Right lobe of liver (tissue), 6 donors: ENCODE results near the gene ST6GALNAC4. TPM values are rescaled to one million over a fixed set of nuclear protein-coding genes. Genes with fewer than 3 reads are reported as not detected.
"Not testable (repeated sequence)": the region's sequence is repeated elsewhere in the genome, so short reads cannot be mapped to it uniquely, and the experiment has no call there.

ENCODE experiments used
- ATAC-seq, 4 donors: fragments of 200-7000 bp; cut with Tn5 transposase; one replicate each; pipeline ENCODE4 v1.9.1; 2020; ENCODE audit warnings: mild to moderate bottlenecking in 4 of 4, moderate library complexity in 4 of 4
- DNase-seq, 3 donors: peaks; one replicate each; pipeline ENCODE4 v3.0.0-alpha.2; 2020
- H3K27ac ChIP-seq, 3 donors: fragments of 200-600 bp; one replicate each; pipeline ENCODE4 v1.8.0; 2022
- H3K27me3 ChIP-seq, 2 donors: fragments of 200-600 bp; one replicate each; pipeline ENCODE4 v1.8.0; 2022
- H3K36me3 ChIP-seq, 4 donors: fragments of 200-600 bp; sonication (generic) in 1 of 4; one replicate each; pipeline versions ENCODE4 v1.5.1 to v1.8.0; 2017 to 2022; ENCODE audit warnings: control low read depth in 1 of 4
- H3K4me1 ChIP-seq, 4 donors: fragments of 200-600 bp; sonication (generic) in 1 of 4; one replicate each; pipeline versions ENCODE4 v1.5.1 to v1.8.0; 2017 to 2022; ENCODE audit warnings: control low read depth in 1 of 4
- H3K4me3 ChIP-seq, 3 donors: fragments of 200-600 bp; one replicate each; pipeline ENCODE4 v1.8.0; 2022
- H3K9me3 ChIP-seq, 4 donors: fragments of 200-600 bp; sonication (generic) in 1 of 4; one replicate each; pipeline versions ENCODE4 v1.5.1 to v1.8.0; 2017 to 2022; ENCODE audit warnings: control low read depth in 1 of 4
- POLR2A ChIP-seq: fragments of 450-650 bp; IDR thresholded peaks from one replicate; pipeline ENCODE4 v1.6.1; 2017; ENCODE audit warnings: antibody characterized with exemption, mild to moderate bottlenecking
- WGBS: methylation state at CpG from one replicate; pipeline ENCODE4 v1.1.6; 2018; ENCODE audit warnings: low coverage, low lambda C conversion rate; ENCODE audit not compliant: insufficient coverage; ENCODE audit errors: missing lambda C conversion rate; 5-methylcytosine and 5-hydroxymethylcytosine counted together
- intact Hi-C, 2 donors: fragments of 100-400 bp; cut with DNase I; formaldehyde crosslinking; loops; one replicate each; pipeline versions ENCODE4 v1.11.2 to v1.14.1; 2022
- total RNA-seq, 6 experiments: library from RNA; depleted of rRNA in 2 of 6; stranded (reverse); fragments of >200 nt in 2 of 6; fragmentation: NEBNext Ultra II Directional in 3 of 6; extraction: Animal tissue kit (Norgen Biotek cat#: 25700) in 3 of 6; gene quantifications; one replicate each; pipeline versions ENCODE4 v1.1.0 to v1.2.4, GENCODE V29; 2016 to 2023
- TF ChIP-seq, protein P1 (sequence below), 4 donors: fragments of 200-600 bp in 3 of 4; fragments of 450-650 bp in 1 of 4; IDR thresholded peaks; one replicate each; pipeline versions ENCODE4 v1.5.1 to v1.8.0; 2016 to 2022; ENCODE audit warnings: antibody characterized with exemption in 4 of 4, mild to moderate bottlenecking in 2 of 4
- donor health status: DM: no; HTN: yes; CAD: no.
- donor health status: DM: no; HTN: no; CAD: no.
- donor health status: DM: no; HTN: no; CAD: no.
- donor health status: DM: no; HTN: yes; CAD: no.
- donor health status: DM: no; HTN: yes; CAD: no.

The ST6GALNAC4 gene
- total RNA-seq, 6 experiments from 2014 or later: 3.2 to 23.8 (median 11.2) TPM

DNA sequence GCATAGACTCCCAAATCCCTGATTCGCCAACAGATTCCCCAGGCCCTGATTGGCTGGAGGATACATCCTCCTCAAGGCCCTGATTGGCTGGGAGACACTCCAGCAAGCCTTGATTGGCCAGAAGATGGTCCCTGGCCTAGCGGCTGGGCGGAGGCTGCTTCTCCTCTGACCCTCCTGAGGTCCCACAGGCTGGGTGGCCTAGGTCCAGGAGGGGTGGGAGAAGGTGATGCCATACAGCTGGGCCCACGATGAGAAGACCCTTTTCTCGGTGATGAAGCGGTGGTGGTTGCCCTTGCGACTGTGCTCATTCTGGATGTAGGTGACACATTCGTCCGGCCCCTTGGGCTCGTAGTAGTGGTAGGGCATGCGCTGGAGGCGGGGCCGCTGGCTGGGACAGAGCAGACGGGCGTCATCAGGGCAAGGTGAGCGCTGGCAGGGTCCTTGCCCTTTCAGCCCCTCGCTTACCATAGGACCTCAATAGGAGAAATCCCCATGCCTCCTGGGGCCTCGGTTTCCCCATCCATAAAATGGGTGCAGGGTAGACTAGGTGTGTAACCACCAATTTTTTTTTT lies 30.4 kb downstream of the ST6GALNAC4 start:
- H3K9me3 ChIP-seq: no peaks in the 10 kb centered on the region
- no peak overlapping the region for H3K4me3 ChIP-seq
- no CpG with 5 or more reads among the region's 18 CpGs for WGBS
- H3K4me1 ChIP-seq: no peaks in the 10 kb centered on the region
- TF ChIP-seq, protein P1, sequence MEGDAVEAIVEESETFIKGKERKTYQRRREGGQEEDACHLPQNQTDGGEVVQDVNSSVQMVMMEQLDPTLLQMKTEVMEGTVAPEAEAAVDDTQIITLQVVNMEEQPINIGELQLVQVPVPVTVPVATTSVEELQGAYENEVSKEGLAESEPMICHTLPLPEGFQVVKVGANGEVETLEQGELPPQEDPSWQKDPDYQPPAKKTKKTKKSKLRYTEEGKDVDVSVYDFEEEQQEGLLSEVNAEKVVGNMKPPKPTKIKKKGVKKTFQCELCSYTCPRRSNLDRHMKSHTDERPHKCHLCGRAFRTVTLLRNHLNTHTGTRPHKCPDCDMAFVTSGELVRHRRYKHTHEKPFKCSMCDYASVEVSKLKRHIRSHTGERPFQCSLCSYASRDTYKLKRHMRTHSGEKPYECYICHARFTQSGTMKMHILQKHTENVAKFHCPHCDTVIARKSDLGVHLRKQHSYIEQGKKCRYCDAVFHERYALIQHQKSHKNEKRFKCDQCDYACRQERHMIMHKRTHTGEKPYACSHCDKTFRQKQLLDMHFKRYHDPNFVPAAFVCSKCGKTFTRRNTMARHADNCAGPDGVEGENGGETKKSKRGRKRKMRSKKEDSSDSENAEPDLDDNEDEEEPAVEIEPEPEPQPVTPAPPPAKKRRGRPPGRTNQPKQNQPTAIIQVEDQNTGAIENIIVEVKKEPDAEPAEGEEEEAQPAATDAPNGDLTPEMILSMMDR (IDR thresholded peaks at IDR 0.05): no peak
- TF ChIP-seq POLR2A: no peak
- no peak for ATAC-seq
- H3K27ac ChIP-seq: no peak overlapping the region
- peaks cover 6 to 47% (median 25%) of the 10 kb centered on the region in 4 donors for H3K36me3 ChIP-seq
- intact Hi-C loops: no loop called here
- DNase-seq: peak in 1 of 3 donors; percentile 53
- no peaks in the 10 kb centered on the region for H3K27me3 ChIP-seq

- Histone ChIP-seq H3K4me3 (no peak overlapping the region), H3K9me3 (no peaks in the 10 kb centered on the region), H3K36me3 (peaks cover 6 to 41% (median 24%) of the 10 kb centered on the region in 4 donors), H3K4me1 (no peaks in the 10 kb centered on the region), H3K27me3 (no peaks in the 10 kb centered on the region), H3K27ac (no peak overlapping the region)
- 75% methylated on average over 4 of the region's 13 CpGs for WGBS
- intact Hi-C loops: no loop called here
- DNase-seq: no peak
- no peak for TF ChIP-seq POLR2A
- no peak for ATAC-seq
Measured at GRCh38 chr9:127885508-127886281, 31.1 kb downstream of the ST6GALNAC4 start.

DNA sequence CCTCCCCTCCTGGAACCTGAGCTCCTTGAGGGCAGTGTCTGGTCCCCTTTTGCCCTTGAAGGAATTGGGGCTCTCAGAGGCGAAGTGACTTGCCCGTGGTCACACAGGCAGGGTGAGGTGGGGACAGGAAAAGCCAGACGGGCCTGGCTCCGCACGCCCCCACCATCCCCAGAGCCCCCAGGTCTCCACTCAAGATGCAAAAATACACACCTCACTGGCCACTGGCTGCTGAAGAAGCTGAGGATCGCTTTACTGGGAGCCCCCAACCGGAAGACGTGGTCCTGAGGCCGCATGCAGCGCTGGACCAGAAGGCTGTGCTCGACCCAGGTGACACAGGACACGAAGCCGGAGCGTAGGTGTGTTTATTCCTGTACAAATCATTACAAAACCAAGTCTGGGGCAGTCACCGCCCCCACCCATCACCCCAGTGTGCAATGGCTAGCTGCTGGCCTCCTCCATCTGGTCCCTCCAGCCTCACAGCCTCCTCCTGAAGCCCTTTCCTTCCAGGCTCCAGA lies 31.8 kb downstream of the ST6GALNAC4 start:
- H3K27me3 ChIP-seq: no peaks in the 10 kb centered on the region
- peak in 1 of 4 donors; percentile 8 for ATAC-seq
- no peak overlapping the region for H3K4me3 ChIP-seq
- TF ChIP-seq, protein P1 (IDR thresholded peaks at IDR 0.05): no peak
- TF ChIP-seq POLR2A: no peak
- no peaks in the 10 kb centered on the region for H3K9me3 ChIP-seq
- H3K36me3 ChIP-seq: peaks cover 6 to 35% (median 19%) of the 10 kb centered on the region in 4 donors
- no peaks in the 10 kb centered on the region for H3K4me1 ChIP-seq
- 73% methylated on average over 2 of the region's 15 CpGs for WGBS
- no peak overlapping the region for H3K27ac ChIP-seq
- DNase-seq: no peak
- intact Hi-C loops: no loop called here

- no peaks in the 10 kb centered on the region for H3K27me3 ChIP-seq
- intact Hi-C loops: no loop called here
- H3K27ac ChIP-seq: no peak overlapping the region
- DNase-seq: peak in 1 of 3 donors; percentile 62
- H3K36me3 ChIP-seq: peaks cover 6 to 30% (median 14%) of the 10 kb centered on the region in 4 donors
- WGBS: 25% methylated on average over 1 of the region's 11 CpGs
- TF ChIP-seq, protein P1 (IDR thresholded peaks at IDR 0.05): no peak
- TF ChIP-seq POLR2A: no peak
- no peak overlapping the region for H3K4me3 ChIP-seq
- ATAC-seq: peak; percentile 35 to 43 (median 38)
- no peaks in the 10 kb centered on the region for H3K4me1 ChIP-seq
- H3K9me3 ChIP-seq: no peaks in the 10 kb centered on the region
Measured at GRCh38 chr9:127884427-127884911, 32.4 kb downstream of the ST6GALNAC4 start.

DNA sequence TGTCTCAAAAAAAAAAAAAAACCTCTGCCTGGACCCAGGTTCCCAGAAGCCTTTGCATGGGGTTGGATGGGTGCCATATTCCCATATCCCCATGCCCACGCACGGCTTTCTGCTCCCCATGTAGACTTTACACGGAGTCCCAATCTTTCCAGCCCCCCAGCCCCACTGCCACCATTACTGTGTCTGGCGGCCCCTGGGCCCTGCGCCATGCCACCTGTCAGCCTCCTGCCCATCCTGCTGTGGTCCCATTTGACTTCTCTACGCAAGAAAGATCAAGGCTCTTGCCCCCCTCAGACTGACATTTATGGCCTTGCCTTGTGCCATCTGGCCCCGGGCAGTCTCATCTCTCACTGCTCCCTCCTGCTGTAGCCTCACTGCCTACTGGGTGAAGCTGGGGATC lies 32.9 kb downstream of the ST6GALNAC4 start:
- peaks cover 6 to 30% (median 14%) of the 10 kb centered on the region in 4 donors for H3K36me3 ChIP-seq
- no peaks in the 10 kb centered on the region for H3K9me3 ChIP-seq
- TF ChIP-seq POLR2A: no peak
- TF ChIP-seq, protein P1 (IDR thresholded peaks at IDR 0.05): no peak
- ATAC-seq (peak in 1 of 4 donors; percentile 15), DNase-seq (no peak)
- intact Hi-C loops: no loop called here
- no peak overlapping the region for H3K4me3 ChIP-seq
- 100% methylated on average over 2 of the region's 7 CpGs for WGBS
- no peaks in the 10 kb centered on the region for H3K27me3 ChIP-seq
- H3K4me1 ChIP-seq: no peaks in the 10 kb centered on the region
- no peak overlapping the region for H3K27ac ChIP-seq

DNA sequence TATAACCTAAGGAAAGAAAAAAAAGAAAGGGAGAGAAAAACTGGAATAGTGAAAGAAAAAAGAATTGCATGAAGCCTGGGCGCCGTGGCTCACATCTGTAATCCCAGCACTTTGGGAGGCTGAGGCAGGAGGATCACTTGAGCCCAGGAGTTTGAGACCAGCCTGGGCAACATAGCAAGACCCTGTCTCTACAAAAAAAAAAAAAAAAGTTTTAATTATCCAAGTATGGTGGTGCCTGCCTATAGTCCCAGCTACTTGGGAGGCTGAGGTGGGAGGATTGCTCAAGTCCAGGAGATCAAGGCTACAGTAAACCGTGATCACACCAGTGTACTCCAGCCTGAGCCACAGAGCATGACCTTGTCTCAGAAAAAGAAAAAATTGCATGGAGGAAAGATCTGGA lies 35.1 kb downstream of the ST6GALNAC4 start:
- DNase-seq, ATAC-seq: not testable (repeated sequence)

More for the DNA sequence above, 35.1 kb downstream of the ST6GALNAC4 start:
- H3K27me3 ChIP-seq, H3K9me3 ChIP-seq, intact Hi-C loops, H3K4me3 ChIP-seq, H3K27ac ChIP-seq: not testable (repeated sequence)
- H3K4me1 ChIP-seq: peaks cover 0 to 10% (median 4%) of the 10 kb centered on the region in 4 donors
- H3K36me3 ChIP-seq: peaks cover 3 to 15% (median 6%) of the 10 kb centered on the region in 4 donors
- 73% methylated on average over 3 of the region's 3 CpGs for WGBS
